KOPT-K1 (cell line): ENCODE results near the gene IFNW1.
"Not testable (repeated sequence)": the region's sequence is repeated elsewhere in the genome, so short reads cannot be mapped to it uniquely, and the experiment has no call there.

Experiments used
- H3K27ac ChIP-seq: fragments of 200-600 bp; sonication (generic); 2 replicates; pipeline ENCODE4 v1.5.1; 2016; ENCODE audit warnings: antibody characterized with exemption, mild to moderate bottlenecking, low read depth, low read length; ENCODE audit not compliant: poor library complexity, severe bottlenecking
- H3K36me3 ChIP-seq: fragments of 200-600 bp; sonication (generic); 2 replicates; pipeline ENCODE4 v1.5.1; 2017; ENCODE audit warnings: antibody characterized with exemption, mild to moderate bottlenecking, low read length, moderate library complexity; ENCODE audit not compliant: insufficient read depth
- H3K9me3 ChIP-seq: fragments of 200-600 bp; sonication (generic); 2 replicates; pipeline ENCODE4 v1.5.1; 2017; ENCODE audit warnings: antibody characterized with exemption, low read length, mild to moderate bottlenecking; ENCODE audit not compliant: insufficient read depth, poor library complexity, severe bottlenecking

The IFNW1 gene

GRCh38 chr9:21141427-21141882 lies at the start of gene IFNW1:
Gene IFNW1 (minus strand): TSS chr9:21141832. CDS start chr9:21141570, 262 bp downstream.
- peaks cover 8% of the 10 kb centered on the region for H3K9me3 ChIP-seq
- no peaks in the 10 kb centered on the region for H3K36me3 ChIP-seq
- H3K27ac ChIP-seq: no peak within 1 kb of the TSS

- not testable (repeated sequence) for H3K36me3 ChIP-seq, H3K9me3 ChIP-seq, H3K27ac ChIP-seq
Measured at GRCh38 chr9:21187487-21187886, 45.9 kb upstream of the IFNW1 start, which contains the start of gene IFNA4. Gene IFNA4 (minus strand): TSS chr9:21187587. CDS start chr9:21187531, 56 bp downstream.

GRCh38 chr9:21182810-21183736 lies 41.4 kb upstream of the IFNW1 start:
- not testable (repeated sequence) for H3K36me3 ChIP-seq, H3K9me3 ChIP-seq, H3K27ac ChIP-seq

- no peaks in the 10 kb centered on the region for H3K36me3 ChIP-seq
- H3K27ac ChIP-seq: no peak overlapping the region
- H3K9me3 ChIP-seq: no peaks in the 10 kb centered on the region
Measured at GRCh38 chr9:21174671-21175070, 33.0 kb upstream of the IFNW1 start.

- Histone ChIP-seq H3K9me3 (no peaks in the 10 kb centered on the region), H3K27ac (no peak overlapping the region), H3K36me3 (no peaks in the 10 kb centered on the region)
Measured at GRCh38 chr9:21172156-21172555, 30.5 kb upstream of the IFNW1 start.

- Histone ChIP-seq H3K27ac (no peak overlapping the region), H3K9me3 (no peaks in the 10 kb centered on the region), H3K36me3 (no peaks in the 10 kb centered on the region)
Measured at GRCh38 chr9:21171351-21171750, 29.7 kb upstream of the IFNW1 start.

- H3K36me3 ChIP-seq, H3K27ac ChIP-seq, H3K9me3 ChIP-seq: not testable (repeated sequence)
Measured at GRCh38 chr9:21166560-21166959, 24.9 kb upstream of the IFNW1 start, which contains the start of gene IFNA21. Gene IFNA21 (minus strand): TSS chr9:21166660. CDS start chr9:21166612, 48 bp downstream.

GRCh38 chr9:21165516-21165915 lies 23.9 kb upstream of the IFNW1 start:
- no peak overlapping the region for H3K27ac ChIP-seq
- H3K9me3 ChIP-seq: no peaks in the 10 kb centered on the region

GRCh38 chr9:21160178-21160577 lies 18.5 kb upstream of the IFNW1 start:
- H3K9me3 ChIP-seq: peaks cover 7% of the 10 kb centered on the region
- peak overlapping the region; percentile 15 for H3K27ac ChIP-seq
- H3K36me3 ChIP-seq: no peaks in the 10 kb centered on the region

More at GRCh38 chr9:21165516-21165915, 23.9 kb upstream of the IFNW1 start:
- H3K36me3 ChIP-seq: no peaks in the 10 kb centered on the region

- H3K36me3 ChIP-seq: no peaks in the 10 kb centered on the region
- peaks cover 7% of the 10 kb centered on the region for H3K9me3 ChIP-seq
- H3K27ac ChIP-seq: no peak overlapping the region
Measured at GRCh38 chr9:21155501-21155900, 13.9 kb upstream of the IFNW1 start.

- H3K9me3 ChIP-seq: peaks cover 7% of the 10 kb centered on the region
- no peaks in the 10 kb centered on the region for H3K36me3 ChIP-seq
- no peak overlapping the region for H3K27ac ChIP-seq
Measured at GRCh38 chr9:21154018-21154608, 12.5 kb upstream of the IFNW1 start.

- H3K27ac ChIP-seq: no peak overlapping the region
- peaks cover 12% of the 10 kb centered on the region for H3K9me3 ChIP-seq
- H3K36me3 ChIP-seq: no peaks in the 10 kb centered on the region
Measured at GRCh38 chr9:21153336-21154017, 11.8 kb upstream of the IFNW1 start.

- peaks cover 23% of the 10 kb centered on the region for H3K9me3 ChIP-seq
- H3K36me3 ChIP-seq: no peaks in the 10 kb centered on the region
- H3K27ac ChIP-seq: no peak overlapping the region
Measured at GRCh38 chr9:21144603-21145002, 3.0 kb upstream of the IFNW1 start.

GRCh38 chr9:21137020-21137419 lies 4.6 kb downstream of the IFNW1 start:
- Histone ChIP-seq H3K27ac (no peak overlapping the region), H3K9me3 (no peaks in the 10 kb centered on the region), H3K36me3 (no peaks in the 10 kb centered on the region)

- Histone ChIP-seq H3K9me3 (no peaks in the 10 kb centered on the region), H3K27ac (no peak overlapping the region), H3K36me3 (no peaks in the 10 kb centered on the region)
Measured at GRCh38 chr9:21135736-21136135, 5.9 kb downstream of the IFNW1 start.
